ENCODE measurements around the gene FBN2. TPM values are rescaled to one million over a fixed set of nuclear protein-coding genes. Genes with fewer than 3 reads are reported as not detected.

FBN2 gene
- total RNA-seq, 4 donors from 2014 or later = 0.04 to 0.39 (median 0.15) TPM; not detected in 1

GRCh38 chr5:128216860-128217531, 321.0 kb downstream of the FBN2 start:
- 47 to 53% methylated on average over 15 of the region's 15 CpGs for WGBS, 2 donors
- no peak for DNase-seq (ENCODE audit: low spot score in 2 of 2)
- no peak overlapping the region for H3K4me3 ChIP-seq (ENCODE audit: low read depth, poor library complexity, severe bottlenecking)
- intact Hi-C loops (cut with DNase I; ENCODE audit: low total_unique reads) = loop anchor here (10.0 kb wide), 1 partner anchor 278 kb away; no protein-coding TSS in a partner anchor
- TF ChIP-seq CTCF (IDR thresholded peaks at IDR 0.05) = no peak
- TF ChIP-seq POLR2A (IDR thresholded peaks at IDR 0.05) = no peak

GRCh38 chr5:128216285-128216684, 321.8 kb downstream of the FBN2 start:
- 88 to 90% methylated on average over 7 of the region's 7 CpGs for WGBS, 2 donors
- H3K4me3 ChIP-seq (ENCODE audit: low read depth, poor library complexity, severe bottlenecking) = no peak overlapping the region
- TF ChIP-seq CTCF (IDR thresholded peaks at IDR 0.05) = no peak
- no peak for TF ChIP-seq POLR2A (IDR thresholded peaks at IDR 0.05)
- intact Hi-C loops (cut with DNase I; ENCODE audit: low total_unique reads) = loop anchor here (10.0 kb wide), 1 partner anchor 279 kb away; no protein-coding TSS in a partner anchor
- DNase-seq (ENCODE audit: low spot score in 2 of 2) = no peak

DNA sequence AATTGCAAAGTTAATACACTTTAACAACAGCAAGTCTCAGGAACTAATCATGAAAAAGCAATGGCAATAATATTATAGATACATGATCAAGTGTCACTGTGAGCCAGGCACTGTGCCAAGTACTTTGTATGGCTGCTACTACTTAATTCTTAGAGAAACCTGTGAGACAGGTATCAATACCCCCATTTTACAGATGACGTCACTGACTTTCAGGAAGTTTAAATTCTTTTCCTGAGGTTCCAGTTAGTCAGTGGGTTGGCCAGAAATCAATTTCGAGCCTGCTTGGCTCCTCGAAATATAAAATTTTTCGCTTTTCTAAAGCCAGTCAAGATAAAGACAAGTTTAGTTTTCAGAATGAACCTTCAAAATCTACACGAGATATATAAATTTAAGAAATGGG, 324.2 kb downstream of the FBN2 start:
- intact Hi-C loops (cut with DNase I; ENCODE audit: low total_unique reads) = loop anchor here (5.0 to 10.0 kb wide), 2 partner anchors 281 to 573 kb away; no protein-coding TSS in a partner anchor
- TF ChIP-seq CTCF (IDR thresholded peaks at IDR 0.05) = no peak
- no peak for TF ChIP-seq POLR2A (IDR thresholded peaks at IDR 0.05)
- H3K4me3 ChIP-seq (ENCODE audit: low read depth, poor library complexity, severe bottlenecking) = no peak overlapping the region
- DNase-seq (ENCODE audit: low spot score in 2 of 2) = no peak
- 76 to 80% methylated on average over 5 of the region's 5 CpGs for WGBS, 2 donors

DNA sequence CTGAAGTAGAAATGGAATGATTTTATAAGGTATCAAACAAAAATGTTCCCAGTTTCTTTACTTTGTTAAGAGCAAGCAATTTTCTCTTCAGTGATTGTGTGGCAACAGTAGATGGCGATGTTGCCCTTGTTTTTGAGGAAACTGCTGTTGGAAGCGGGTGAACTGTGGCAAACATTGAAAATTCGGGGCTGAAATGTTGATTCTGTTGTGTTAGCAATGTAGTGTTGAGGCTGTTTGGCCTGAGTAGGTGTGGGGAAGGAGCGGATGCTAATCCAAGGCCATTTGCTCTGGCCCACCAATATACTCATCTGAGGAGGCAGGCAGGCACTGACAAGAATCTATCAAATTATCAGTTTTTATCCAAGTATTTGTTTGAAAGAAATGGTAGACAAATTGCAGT, 324.7 kb downstream of the FBN2 start:
- intact Hi-C loops (cut with DNase I; ENCODE audit: low total_unique reads) = loop anchor here (5.0 to 10.0 kb wide), 2 partner anchors 281 to 574 kb away; no protein-coding TSS in a partner anchor
- WGBS, 2 donors = 7 to 11% methylated on average over 4 of the region's 4 CpGs
- TF ChIP-seq POLR2A (IDR thresholded peaks at IDR 0.05) (no peak), CTCF (IDR thresholded peaks at IDR 0.05) (peak in 1 of 3 donors; percentile 41)
- DNase-seq (ENCODE audit: low spot score in 2 of 2) = peak in 1 of 2 donors; percentile 31
- no peak overlapping the region for H3K4me3 ChIP-seq (ENCODE audit: low read depth, poor library complexity, severe bottlenecking)

GRCh38 chr5:128212191-128212806, 325.7 kb downstream of the FBN2 start:
- WGBS, 2 donors = 74% methylated on average over 5 of the region's 5 CpGs
- TF ChIP-seq POLR2A (IDR thresholded peaks at IDR 0.05) = no peak
- no peak for TF ChIP-seq CTCF (IDR thresholded peaks at IDR 0.05)
- H3K4me3 ChIP-seq (ENCODE audit: low read depth, poor library complexity, severe bottlenecking) = no peak overlapping the region
- intact Hi-C loops (cut with DNase I; ENCODE audit: low total_unique reads) = loop anchor here (5.0 to 10.0 kb wide), 2 partner anchors 283 to 575 kb away; no protein-coding TSS in a partner anchor
- no peak for DNase-seq (ENCODE audit: low spot score in 2 of 2)

Data from lower leg skin (tissue), 4 donors.